K562 (cell line): Measurements from ENCODE around the gene CRYBA1. TPM values are rescaled to one million over a fixed set of nuclear protein-coding genes. Genes with fewer than 3 reads are reported as not detected.

Experiments used
- COPS2 ChIP-seq: fragments of 450-650 bp; conservative IDR thresholded peaks from 2 replicates; pipeline ENCODE4 v1.6.1; 2016; ENCODE audit warnings: mild to moderate bottlenecking, moderate library complexity
- ELK1 ChIP-seq: sonication (generic); formaldehyde crosslinking; IDR thresholded peaks from 2 replicates; pipeline ENCODE4 v1.8.1; 2022; ENCODE audit warnings: missing genetic modification reagents
- ETS1 ChIP-seq: conservative IDR thresholded peaks from 2 replicates; pipeline ENCODE4 v1.6.1; 2011; ENCODE audit warnings: low read depth, mild to moderate bottlenecking, low read length; ENCODE audit not compliant: control insufficient read depth
- KDM5B ChIP-seq: fragments of 200-600 bp; sonication (generic); IDR thresholded peaks from 2 replicates; pipeline ENCODE4 v1.6.1; 2012; ENCODE audit warnings: low read depth, mild to moderate bottlenecking, moderate library complexity, low read length, control low read depth, inconsistent platforms; ENCODE audit not compliant: insufficient replicate concordance
- MAZ ChIP-seq, 2 experiments: fragments of 450-650 bp in 1 of 2; sonication (generic) in 1 of 2; formaldehyde crosslinking; IDR thresholded peaks in 1 of 2; conservative IDR thresholded peaks in 1 of 2; 2 replicates each; pipeline versions ENCODE4 v1.4.0 to v1.5.0; 2020; ENCODE audit warnings: mild to moderate bottlenecking in 1 of 2, missing genetic modification reagents in 1 of 2
- NFIX ChIP-seq: fragments of 250-450 bp; sonication (Bioruptor Pico); IDR thresholded peaks from 2 replicates; pipeline ENCODE4 v1.4.0; 2020; ENCODE audit warnings: low read depth, mild to moderate bottlenecking, moderate library complexity
- POLR3A ChIP-seq: IDR thresholded peaks from 2 replicates; pipeline ENCODE4 v1.6.1; 2011; ENCODE audit warnings: borderline replicate concordance, mild to moderate bottlenecking, moderate library complexity; ENCODE audit not compliant: insufficient read length, insufficient read depth; ENCODE audit errors: extremely low read depth
- PRMT5 ChIP-seq: sonication (generic); formaldehyde crosslinking; IDR thresholded peaks from 2 replicates; pipeline ENCODE4 v1.5.0; 2020; ENCODE audit warnings: missing genetic modification reagents
- THRA ChIP-seq: fragments of 450-650 bp; IDR thresholded peaks from 2 replicates; pipeline ENCODE4 v1.6.1; 2017; ENCODE audit warnings: mild to moderate bottlenecking, moderate library complexity
- ZNF445 ChIP-seq: fragments of 250-450 bp; sonication (Bioruptor Pico); IDR thresholded peaks from 2 replicates; pipeline ENCODE4 v1.4.0; 2020; ENCODE audit warnings: low read depth, mild to moderate bottlenecking, moderate library complexity
- ZNF584 ChIP-seq: fragments of 200-800 bp; sonication (Bioruptor generic); IDR thresholded peaks from 2 replicates; pipeline ENCODE4 v1.6.1; 2016; ENCODE audit warnings: low read depth, mild to moderate bottlenecking, missing genetic modification characterization, missing compliant biosample characterization
- ZSCAN32 ChIP-seq: fragments of 450-650 bp; formaldehyde crosslinking; IDR thresholded peaks from 2 replicates; pipeline ENCODE4 v1.4.0; 2020; ENCODE audit warnings: mild to moderate bottlenecking, moderate library complexity
- polyA plus RNA-seq, 8 experiments: library from polyadenylated mRNA; depleted of rRNA in 4 of 8; stranded (reverse) in 5 of 8; unstranded in 3 of 8; fragments of >200 nt; fragmentation: Nextera tagmentation in 2 of 8; fragmentation: Illumina TruSeq in 1 of 8; extraction: Ambion mirVana in 2 of 8; extraction: Trizol in 1 of 8; gene quantifications; 2 replicates each; pipeline versions ENCODE4 v1.2.1 to v1.2.3, GENCODE V29; 2011 to 2014; ENCODE audit warnings: inconsistent platforms in 1 of 8, missing spikeins in 1 of 8
- total RNA-seq, 7 experiments: library from RNA; depleted of rRNA in 6 of 7; stranded (reverse); fragments of >200 nt in 6 of 7; fragmentation: Illumina TruSeq in 2 of 7; extraction: Trizol in 2 of 7; gene quantifications; 2 replicates each; pipeline versions ENCODE4 v1.2.1 to v1.2.3, GENCODE V29; 2011 to 2021; ENCODE audit warnings: low replicate concordance in 1 of 7
- TF ChIP-seq, protein P1 (sequence below): fragments of 250-450 bp; sonication (Bioruptor Pico); IDR thresholded peaks from 2 replicates; pipeline ENCODE4 v1.5.0; 2021
- TF ChIP-seq, protein P2 (sequence below): fragments of 450-650 bp; IDR thresholded peaks from 2 replicates; pipeline ENCODE4 v1.6.1; 2016; ENCODE audit warnings: missing biosample characterization, missing genetic modification characterization
- TF ChIP-seq, protein P3 (sequence below): IDR thresholded peaks from 2 replicates; pipeline ENCODE4 v1.6.1; 2011; ENCODE audit warnings: borderline replicate concordance, low read depth, mild to moderate bottlenecking, moderate library complexity, low read length; ENCODE audit not compliant: insufficient read depth, poor library complexity, severe bottlenecking
- TF ChIP-seq, protein P4 (sequence below): fragments of 200-800 bp; sonication (Bioruptor generic); IDR thresholded peaks from 2 replicates; pipeline ENCODE4 v1.6.1; 2017; ENCODE audit warnings: missing genetic modification characterization, missing compliant biosample characterization

The CRYBA1 gene
- total and polyA plus RNA-seq, 9 of the 15 experiments (the other 6 are each of a cell fraction or from before 2014, with no cell fraction given): not detected

DNA sequence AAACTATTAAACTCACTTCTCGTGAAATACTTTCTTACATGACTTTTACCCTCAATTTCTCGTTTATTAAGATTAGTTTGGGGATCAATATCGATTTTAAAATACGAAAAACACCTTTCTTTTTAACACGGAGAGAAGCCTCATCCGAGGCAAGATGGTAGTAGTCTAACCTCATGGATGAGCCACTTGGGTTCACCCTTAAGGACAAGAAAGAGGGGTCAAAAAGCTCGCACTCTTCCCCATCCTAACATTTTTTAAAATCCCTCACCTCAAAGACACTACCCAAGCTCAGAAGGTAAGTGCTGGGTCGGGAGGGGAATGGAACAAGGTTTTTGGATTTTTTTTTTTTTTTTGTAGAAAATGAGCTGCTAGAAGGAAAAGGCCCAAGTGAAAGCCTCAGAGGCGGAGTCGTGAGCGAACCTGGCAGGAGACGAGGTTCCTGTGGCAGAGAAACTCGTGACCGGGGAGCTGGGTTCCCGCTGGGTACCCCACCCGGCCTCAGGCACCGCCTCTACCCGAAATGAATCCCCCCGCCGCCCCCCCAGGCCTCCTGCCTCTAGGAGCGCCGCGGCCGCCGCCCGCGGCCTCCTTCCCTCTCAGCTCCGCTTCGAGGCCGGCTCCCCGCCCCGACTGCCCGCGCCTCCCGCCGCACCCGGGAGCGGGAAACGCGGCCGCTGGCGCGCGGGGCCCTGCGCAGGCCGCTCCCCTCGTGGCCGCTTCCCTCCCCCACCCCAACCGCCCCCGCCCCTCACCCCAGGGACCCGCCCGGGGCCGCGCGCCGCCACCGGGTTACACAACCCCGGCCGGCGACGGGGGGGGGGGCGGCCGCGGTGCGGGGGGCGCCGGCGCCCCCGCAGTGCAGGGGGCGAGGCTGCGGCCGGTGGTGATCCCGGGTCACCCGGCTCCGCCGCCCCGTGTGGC is 45.7 kb downstream of the CRYBA1 start (continued):
- TF ChIP-seq ZNF445 (CRISPR knock-in tag) (no peak), COPS2 (no peak), NFIX (no peak), ETS1 (no peak; the same call in 1 of the 2 replicates), ELK1 (CRISPR knock-in tag) (no peak), PRMT5 (CRISPR knock-in tag) (no peak), POLR3A (no peak), ZSCAN32 (CRISPR knock-in tag) (no peak), MAZ (CRISPR knock-in tag; conservative IDR thresholded peaks at IDR 0.05 in 1 of 2, IDR thresholded peaks at IDR 0.05 in 1 of 2) (no peak), KDM5B (peak; percentile 48), ZNF584 (CRISPR knock-in tag) (no peak), THRA (no peak)
- TF ChIP-seq, protein P1, sequence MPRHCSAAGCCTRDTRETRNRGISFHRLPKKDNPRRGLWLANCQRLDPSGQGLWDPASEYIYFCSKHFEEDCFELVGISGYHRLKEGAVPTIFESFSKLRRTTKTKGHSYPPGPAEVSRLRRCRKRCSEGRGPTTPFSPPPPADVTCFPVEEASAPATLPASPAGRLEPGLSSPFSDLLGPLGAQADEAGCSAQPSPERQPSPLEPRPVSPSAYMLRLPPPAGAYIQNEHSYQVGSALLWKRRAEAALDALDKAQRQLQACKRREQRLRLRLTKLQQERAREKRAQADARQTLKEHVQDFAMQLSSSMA (CRISPR knock-in tag): no peak
- TF ChIP-seq, protein P2, sequence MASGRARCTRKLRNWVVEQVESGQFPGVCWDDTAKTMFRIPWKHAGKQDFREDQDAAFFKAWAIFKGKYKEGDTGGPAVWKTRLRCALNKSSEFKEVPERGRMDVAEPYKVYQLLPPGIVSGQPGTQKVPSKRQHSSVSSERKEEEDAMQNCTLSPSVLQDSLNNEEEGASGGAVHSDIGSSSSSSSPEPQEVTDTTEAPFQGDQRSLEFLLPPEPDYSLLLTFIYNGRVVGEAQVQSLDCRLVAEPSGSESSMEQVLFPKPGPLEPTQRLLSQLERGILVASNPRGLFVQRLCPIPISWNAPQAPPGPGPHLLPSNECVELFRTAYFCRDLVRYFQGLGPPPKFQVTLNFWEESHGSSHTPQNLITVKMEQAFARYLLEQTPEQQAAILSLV: no peak
- TF ChIP-seq, protein P3, sequence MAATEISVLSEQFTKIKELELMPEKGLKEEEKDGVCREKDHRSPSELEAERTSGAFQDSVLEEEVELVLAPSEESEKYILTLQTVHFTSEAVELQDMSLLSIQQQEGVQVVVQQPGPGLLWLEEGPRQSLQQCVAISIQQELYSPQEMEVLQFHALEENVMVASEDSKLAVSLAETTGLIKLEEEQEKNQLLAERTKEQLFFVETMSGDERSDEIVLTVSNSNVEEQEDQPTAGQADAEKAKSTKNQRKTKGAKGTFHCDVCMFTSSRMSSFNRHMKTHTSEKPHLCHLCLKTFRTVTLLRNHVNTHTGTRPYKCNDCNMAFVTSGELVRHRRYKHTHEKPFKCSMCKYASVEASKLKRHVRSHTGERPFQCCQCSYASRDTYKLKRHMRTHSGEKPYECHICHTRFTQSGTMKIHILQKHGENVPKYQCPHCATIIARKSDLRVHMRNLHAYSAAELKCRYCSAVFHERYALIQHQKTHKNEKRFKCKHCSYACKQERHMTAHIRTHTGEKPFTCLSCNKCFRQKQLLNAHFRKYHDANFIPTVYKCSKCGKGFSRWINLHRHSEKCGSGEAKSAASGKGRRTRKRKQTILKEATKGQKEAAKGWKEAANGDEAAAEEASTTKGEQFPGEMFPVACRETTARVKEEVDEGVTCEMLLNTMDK: no peak
- TF ChIP-seq, protein P4, sequence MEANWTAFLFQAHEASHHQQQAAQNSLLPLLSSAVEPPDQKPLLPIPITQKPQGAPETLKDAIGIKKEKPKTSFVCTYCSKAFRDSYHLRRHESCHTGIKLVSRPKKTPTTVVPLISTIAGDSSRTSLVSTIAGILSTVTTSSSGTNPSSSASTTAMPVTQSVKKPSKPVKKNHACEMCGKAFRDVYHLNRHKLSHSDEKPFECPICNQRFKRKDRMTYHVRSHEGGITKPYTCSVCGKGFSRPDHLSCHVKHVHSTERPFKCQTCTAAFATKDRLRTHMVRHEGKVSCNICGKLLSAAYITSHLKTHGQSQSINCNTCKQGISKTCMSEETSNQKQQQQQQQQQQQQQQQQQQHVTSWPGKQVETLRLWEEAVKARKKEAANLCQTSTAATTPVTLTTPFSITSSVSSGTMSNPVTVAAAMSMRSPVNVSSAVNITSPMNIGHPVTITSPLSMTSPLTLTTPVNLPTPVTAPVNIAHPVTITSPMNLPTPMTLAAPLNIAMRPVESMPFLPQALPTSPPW (CRISPR knock-in tag): peak; percentile 95
